Sigmoid colon (tissue), 4 donors: ENCODE results near the gene EVX1.

Source experiments
- POLR2A ChIP-seq, 2 donors: fragments of 450-650 bp; IDR thresholded peaks; one replicate each; pipeline ENCODE4 v1.6.1; 2016; ENCODE audit warnings: antibody characterized with exemption in 2 of 2, mild to moderate bottlenecking in 2 of 2, moderate library complexity in 2 of 2
- POLR2AphosphoS5 ChIP-seq, 4 donors: sonication (generic); formaldehyde crosslinking; IDR thresholded peaks; one replicate each; pipeline ENCODE4 v1.6.1; 2017; ENCODE audit warnings: antibody characterized with exemption in 4 of 4
- TF ChIP-seq, protein P1 (sequence below), 4 experiments: fragments of 450-650 bp in 3 of 4; fragments of 200-600 bp in 1 of 4; IDR thresholded peaks; one replicate each; pipeline ENCODE4 v1.5.1; 2016 to 2019; ENCODE audit warnings: antibody characterized with exemption in 4 of 4, mild to moderate bottlenecking in 3 of 4, moderate library complexity in 2 of 4

DNA sequence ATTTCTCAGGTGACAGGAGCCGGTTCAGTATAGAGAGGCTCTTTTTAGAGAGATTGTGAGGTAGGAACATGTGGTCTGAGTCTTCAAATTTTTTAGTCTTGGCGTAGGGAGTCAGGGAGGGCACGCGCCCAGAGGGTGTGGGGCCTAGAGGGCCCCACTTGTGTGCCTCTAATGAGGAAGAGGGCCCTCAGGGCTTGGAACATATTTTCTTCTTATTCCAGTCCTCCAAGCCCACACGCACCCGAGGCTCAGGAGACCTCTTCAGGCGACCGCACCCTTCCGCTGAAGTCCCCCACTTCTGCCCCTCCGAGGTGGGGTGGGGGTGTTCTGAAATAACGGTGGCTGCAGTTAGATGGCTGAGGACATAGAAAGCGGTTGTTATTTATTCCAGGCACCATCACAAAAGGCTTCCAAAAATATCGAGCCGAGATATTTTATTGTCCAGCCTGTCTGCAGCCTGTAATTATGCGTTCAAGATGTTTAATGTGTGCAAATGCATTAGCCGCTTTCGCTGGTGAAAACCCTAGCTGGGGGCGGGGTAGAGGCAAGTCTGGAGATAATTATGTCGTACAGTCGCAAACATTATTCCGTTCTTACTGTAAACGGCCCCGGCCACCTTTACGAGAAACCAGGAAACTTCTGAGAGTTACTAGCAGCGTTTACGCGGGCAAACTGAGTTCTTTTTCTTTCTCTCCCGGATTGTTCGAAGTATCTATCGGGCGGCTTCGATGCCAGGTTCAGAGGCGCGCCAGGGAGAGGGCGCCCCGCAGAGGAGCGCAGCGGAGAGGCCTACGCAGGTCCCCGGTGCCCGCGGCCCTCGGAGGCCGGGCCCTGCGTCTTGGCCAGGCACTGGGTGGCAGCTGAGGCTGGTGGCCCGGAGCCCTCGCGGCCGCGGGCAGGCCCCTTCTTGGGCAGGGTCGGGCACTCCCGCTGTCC lies 29.8 kb upstream of the EVX1 start:
- TF ChIP-seq, protein P1, sequence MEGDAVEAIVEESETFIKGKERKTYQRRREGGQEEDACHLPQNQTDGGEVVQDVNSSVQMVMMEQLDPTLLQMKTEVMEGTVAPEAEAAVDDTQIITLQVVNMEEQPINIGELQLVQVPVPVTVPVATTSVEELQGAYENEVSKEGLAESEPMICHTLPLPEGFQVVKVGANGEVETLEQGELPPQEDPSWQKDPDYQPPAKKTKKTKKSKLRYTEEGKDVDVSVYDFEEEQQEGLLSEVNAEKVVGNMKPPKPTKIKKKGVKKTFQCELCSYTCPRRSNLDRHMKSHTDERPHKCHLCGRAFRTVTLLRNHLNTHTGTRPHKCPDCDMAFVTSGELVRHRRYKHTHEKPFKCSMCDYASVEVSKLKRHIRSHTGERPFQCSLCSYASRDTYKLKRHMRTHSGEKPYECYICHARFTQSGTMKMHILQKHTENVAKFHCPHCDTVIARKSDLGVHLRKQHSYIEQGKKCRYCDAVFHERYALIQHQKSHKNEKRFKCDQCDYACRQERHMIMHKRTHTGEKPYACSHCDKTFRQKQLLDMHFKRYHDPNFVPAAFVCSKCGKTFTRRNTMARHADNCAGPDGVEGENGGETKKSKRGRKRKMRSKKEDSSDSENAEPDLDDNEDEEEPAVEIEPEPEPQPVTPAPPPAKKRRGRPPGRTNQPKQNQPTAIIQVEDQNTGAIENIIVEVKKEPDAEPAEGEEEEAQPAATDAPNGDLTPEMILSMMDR (IDR thresholded peaks at IDR 0.05), result no peak
- no peak for TF ChIP-seq POLR2A (IDR thresholded peaks at IDR 0.05)
- no peak for TF ChIP-seq POLR2AphosphoS5 (IDR thresholded peaks at IDR 0.05)
